Neural cell (in vitro differentiated cells): ENCODE data around the gene PCED1A. TPM values are rescaled to one million over a fixed set of nuclear protein-coding genes. Genes with fewer than 3 reads are reported as not detected.

Source experiments
- H2AFZ ChIP-seq: fragments of 200-600, 300-800 bp; sonication (generic), shearing (Covaris generic); 2 replicates; pipeline ENCODE4 v1.6.0; 2014; ENCODE audit warnings: low read depth, mild to moderate bottlenecking, antibody characterized with exemption, low read length, moderate library complexity
- H3F3A ChIP-seq: fragments of 200-600 bp; shearing (Covaris generic); 2 replicates; pipeline ENCODE4 v1.6.1; 2016; ENCODE audit warnings: mild to moderate bottlenecking, moderate library complexity, mixed read lengths, antibody characterized with exemption, low read length; ENCODE audit not compliant: insufficient read depth, poor library complexity, severe bottlenecking
- H3K27ac ChIP-seq: fragments of 200-600, 300-800 bp; sonication (generic), shearing (Covaris generic); 2 replicates; pipeline ENCODE4 v1.5.1; 2014; ENCODE audit warnings: mild to moderate bottlenecking, low read length, moderate library complexity
- H3K27me3 ChIP-seq: fragments of 300-800, 200-600 bp; sonication (generic), shearing (Covaris generic); 2 replicates; pipeline ENCODE4 v1.6.0; 2014; ENCODE audit warnings: mild to moderate bottlenecking, low read depth, low read length, moderate library complexity; ENCODE audit not compliant: insufficient read depth
- H3K36me3 ChIP-seq: fragments of 300-800, 200-600 bp; sonication (generic), shearing (Covaris generic); 2 replicates; pipeline ENCODE4 v1.5.1; 2014; ENCODE audit warnings: mild to moderate bottlenecking, antibody characterized with exemption, low read length, moderate library complexity; ENCODE audit not compliant: insufficient read depth
- H3K4me2 ChIP-seq: fragments of 300-800, 200-600 bp; sonication (generic), shearing (Covaris generic); 2 replicates; pipeline ENCODE4 v1.6.0; 2014; ENCODE audit warnings: mild to moderate bottlenecking, low read length
- H3K4me3 ChIP-seq: fragments of 300-800, 200-600 bp; sonication (generic), shearing (Covaris generic); 2 replicates; pipeline ENCODE4 v1.5.1; 2014; ENCODE audit warnings: mild to moderate bottlenecking, low read length, moderate library complexity
- H3K79me2 ChIP-seq: fragments of 200-600 bp; shearing (Covaris generic); replicated peaks from 2 replicates; pipeline ENCODE4 v1.6.0; 2014; ENCODE audit warnings: mild to moderate bottlenecking, low read length, moderate library complexity; ENCODE audit not compliant: insufficient read depth
- H3K9ac ChIP-seq: fragments of 300-800, 200-600 bp; sonication (generic), shearing (Covaris generic); 2 replicates; pipeline ENCODE4 v1.6.1; 2016; ENCODE audit warnings: mild to moderate bottlenecking, low read length, mixed read lengths
- H3K9me2 ChIP-seq: fragments of 200-600 bp; shearing (Covaris generic); 2 replicates; pipeline ENCODE4 v1.6.1; 2016; ENCODE audit warnings: mild to moderate bottlenecking, low read length, mixed read lengths; ENCODE audit not compliant: insufficient read depth
- H3K9me3 ChIP-seq: fragments of 200-600, 300-800 bp; sonication (generic), shearing (Covaris generic); 2 replicates; pipeline ENCODE4 v1.6.1; 2016; ENCODE audit warnings: mild to moderate bottlenecking, mixed run types, low read length, moderate library complexity, mixed read lengths
- H4K20me1 ChIP-seq: fragments of 200-600 bp; shearing (Covaris generic); 2 replicates; pipeline ENCODE4 v1.6.1; 2016; ENCODE audit warnings: mild to moderate bottlenecking, mixed run types; ENCODE audit not compliant: insufficient read depth
- CTCF ChIP-seq: fragments of 450-650 bp; IDR thresholded peaks from 2 replicates; pipeline ENCODE4 v1.5.1; 2014; ENCODE audit warnings: antibody characterized with exemption, mild to moderate bottlenecking, moderate library complexity; ENCODE audit not compliant: poor library complexity, severe bottlenecking
- EP300 ChIP-seq: fragments of 450-650 bp; conservative IDR thresholded peaks from 2 replicates; pipeline ENCODE4 v1.6.1; 2014; ENCODE audit warnings: antibody characterized with exemption, mild to moderate bottlenecking, moderate library complexity; ENCODE audit not compliant: poor library complexity, severe bottlenecking
- EZH2 ChIP-seq: fragments of 200-600, 300-800 bp; shearing (Covaris generic), sonication (generic); IDR thresholded peaks from 2 replicates; pipeline ENCODE4 v1.6.1; 2014; ENCODE audit warnings: antibody characterized with exemption, low read length, borderline replicate concordance, mild to moderate bottlenecking; ENCODE audit not compliant: insufficient read depth, poor library complexity, severe bottlenecking
- MXI1 ChIP-seq: fragments of 450-650 bp; conservative IDR thresholded peaks from 2 replicates; pipeline ENCODE4 v1.6.1; 2014; ENCODE audit warnings: antibody characterized with exemption, mild to moderate bottlenecking; ENCODE audit not compliant: poor library complexity, severe bottlenecking
- POLR2AphosphoS5 ChIP-seq: IDR thresholded peaks from 2 replicates; pipeline ENCODE4 v1.6.1; 2012
- RAD21 ChIP-seq: fragments of 450-650 bp; conservative IDR thresholded peaks from 2 replicates; pipeline ENCODE4 v1.6.1; 2014; ENCODE audit warnings: antibody characterized with exemption, mild to moderate bottlenecking, moderate library complexity
- REST ChIP-seq: IDR thresholded peaks from 2 replicates; pipeline ENCODE4 v1.6.1; 2012; ENCODE audit warnings: borderline replicate concordance
- SMC3 ChIP-seq: fragments of 450-650 bp; conservative IDR thresholded peaks from 2 replicates; pipeline ENCODE4 v1.6.1; 2014; ENCODE audit warnings: antibody characterized with exemption, mild to moderate bottlenecking, moderate library complexity; ENCODE audit not compliant: poor library complexity
- TAF1 ChIP-seq: IDR thresholded peaks from 2 replicates; pipeline ENCODE4 v1.6.1; 2012; ENCODE audit warnings: low read depth
- polyA plus RNA-seq: library from polyadenylated mRNA; depleted of rRNA; stranded (reverse); fragments of >200 nt; gene quantifications from 2 replicates; pipeline ENCODE4 v1.2.3, GENCODE V29; 2014

The PCED1A gene
- polyA plus RNA-seq, 1 donor from 2014 or later: 132 TPM

GRCh38 chr20:2795451-2795850 is 45.0 kb downstream of the PCED1A start:
- no peak overlapping the region for H3K9ac ChIP-seq
- H3K27me3 ChIP-seq: peaks cover 12% of the 10 kb centered on the region
- no peaks in the 10 kb centered on the region for H3K9me2 ChIP-seq
- H4K20me1 ChIP-seq: no peaks in the 10 kb centered on the region
- H3K9me3 ChIP-seq: no peaks in the 10 kb centered on the region
- no peak overlapping the region for H2AFZ ChIP-seq
- no peaks in the 10 kb centered on the region for H3K79me2 ChIP-seq
- TF ChIP-seq MXI1: no peak
- TF ChIP-seq REST: no peak
- no peak for TF ChIP-seq CTCF
- TF ChIP-seq RAD21: no peak
- no peak for TF ChIP-seq POLR2AphosphoS5
- TF ChIP-seq TAF1: no peak
- TF ChIP-seq EP300: no peak
- TF ChIP-seq SMC3: no peak
- no peak for TF ChIP-seq EZH2
- H3K4me2 ChIP-seq: no peak overlapping the region
- H3F3A ChIP-seq: no peaks in the 10 kb centered on the region
- H3K27ac ChIP-seq: no peak overlapping the region
- no peaks in the 10 kb centered on the region for H3K36me3 ChIP-seq
- H3K4me3 ChIP-seq: no peak overlapping the region

- H3K9me3 ChIP-seq: no peaks in the 10 kb centered on the region
- no peak overlapping the region for H3K9ac ChIP-seq
- H3K27me3 ChIP-seq: peaks cover 8% of the 10 kb centered on the region
- H3F3A ChIP-seq: no peaks in the 10 kb centered on the region
- no peaks in the 10 kb centered on the region for H3K9me2 ChIP-seq
- TF ChIP-seq EP300: no peak
- TF ChIP-seq SMC3: no peak
- TF ChIP-seq EZH2: no peak
- TF ChIP-seq POLR2AphosphoS5: no peak
- TF ChIP-seq RAD21: no peak
- no peak for TF ChIP-seq REST
- TF ChIP-seq MXI1: no peak
- TF ChIP-seq TAF1: no peak
- TF ChIP-seq CTCF: no peak
- no peak overlapping the region for H3K27ac ChIP-seq
- H3K36me3 ChIP-seq: no peaks in the 10 kb centered on the region
- no peak overlapping the region for H3K4me2 ChIP-seq
- H2AFZ ChIP-seq: no peak overlapping the region
- H3K4me3 ChIP-seq: no peak overlapping the region
- no peaks in the 10 kb centered on the region for H4K20me1 ChIP-seq
- no peaks in the 10 kb centered on the region for H3K79me2 ChIP-seq
Measured at GRCh38 chr20:2794866-2795447, 45.5 kb downstream of the PCED1A start.
